Measurements from ENCODE around the gene FBL.
"Not testable (repeated sequence)": the region's sequence is repeated elsewhere in the genome, so short reads cannot be mapped to it uniquely, and the experiment has no call there.

DNA sequence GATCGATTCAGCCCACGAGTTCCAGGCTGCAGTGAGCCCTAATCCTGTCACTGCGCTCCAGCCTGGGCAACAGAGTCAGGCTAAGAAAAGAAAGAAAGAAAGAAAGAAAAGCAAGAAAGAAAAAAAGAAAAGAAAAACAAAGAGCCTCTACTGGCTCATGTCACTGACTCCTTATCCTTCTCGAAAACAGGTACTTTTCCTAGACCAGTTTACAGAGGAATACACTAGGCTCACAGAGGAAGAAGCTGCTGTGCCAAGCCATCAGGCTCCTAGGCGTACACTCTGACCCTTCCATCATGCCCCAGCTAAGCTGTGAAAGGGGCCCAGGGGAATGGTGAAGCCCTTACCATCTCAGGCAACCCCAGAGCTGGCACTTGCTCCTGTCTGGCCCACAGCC lies 46.3 kb upstream of the FBL start:
- not testable (repeated sequence) for TF ChIP-seq SUZ12 (IDR thresholded peaks at IDR 0.05); BHLHE40 (IDR thresholded peaks at IDR 0.05; ENCODE audit: borderline replicate concordance); FOXA1 (IDR thresholded peaks at IDR 0.05); ARNT (IDR thresholded peaks at IDR 0.05); TARDBP (IDR thresholded peaks at IDR 0.05); ZNF384 (IDR thresholded peaks at IDR 0.05); FOXM1 (IDR thresholded peaks at IDR 0.05; ENCODE audit: borderline replicate concordance); L3MBTL2 (conservative IDR thresholded peaks at IDR 0.05); NFRKB (IDR thresholded peaks at IDR 0.05); ELF4 (IDR thresholded peaks at IDR 0.05); CTBP1 (IDR thresholded peaks at IDR 0.05; ENCODE audit: borderline replicate concordance); SP1 (IDR thresholded peaks at IDR 0.05); HDGF (IDR thresholded peaks at IDR 0.05; ENCODE audit: borderline replicate concordance)
- TF ChIP-seq, protein P1, sequence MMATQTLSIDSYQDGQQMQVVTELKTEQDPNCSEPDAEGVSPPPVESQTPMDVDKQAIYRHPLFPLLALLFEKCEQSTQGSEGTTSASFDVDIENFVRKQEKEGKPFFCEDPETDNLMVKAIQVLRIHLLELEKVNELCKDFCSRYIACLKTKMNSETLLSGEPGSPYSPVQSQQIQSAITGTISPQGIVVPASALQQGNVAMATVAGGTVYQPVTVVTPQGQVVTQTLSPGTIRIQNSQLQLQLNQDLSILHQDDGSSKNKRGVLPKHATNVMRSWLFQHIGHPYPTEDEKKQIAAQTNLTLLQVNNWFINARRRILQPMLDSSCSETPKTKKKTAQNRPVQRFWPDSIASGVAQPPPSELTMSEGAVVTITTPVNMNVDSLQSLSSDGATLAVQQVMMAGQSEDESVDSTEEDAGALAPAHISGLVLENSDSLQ (IDR thresholded peaks at IDR 0.05), result not testable (repeated sequence)

All from HEK293T (cell line).